Endothelial cell (in vitro differentiated cells): ENCODE measurements around the gene DTX4. TPM values are rescaled to one million over a fixed set of nuclear protein-coding genes. Genes with fewer than 3 reads are reported as not detected.
A peak's percentile ranks its signal among the peaks of the same experiment; 100 is the strongest.

Experiments
- DNase-seq: peaks from one replicate; pipeline ENCODE4 v3.0.0; 2021; ENCODE audit warnings: low spot score
- H3K27ac Mint-ChIP-seq: one replicate; pipeline ENCODE4 v1.8.0; 2021; ENCODE audit warnings: mixed read lengths, inconsistent platforms; ENCODE audit not compliant: unreplicated experiment
- H3K27me3 Mint-ChIP-seq: one replicate; pipeline ENCODE4 v1.8.0; 2021; ENCODE audit warnings: mild to moderate bottlenecking, moderate library complexity, mixed read lengths, inconsistent platforms; ENCODE audit not compliant: unreplicated experiment
- H3K36me3 Mint-ChIP-seq: one replicate; pipeline ENCODE4 v1.8.0; 2021; ENCODE audit warnings: mild to moderate bottlenecking, low read depth, mixed read lengths, inconsistent platforms; ENCODE audit not compliant: unreplicated experiment
- H3K4me1 Mint-ChIP-seq: one replicate; pipeline ENCODE4 v1.8.0; 2021; ENCODE audit warnings: mild to moderate bottlenecking, mixed read lengths, inconsistent platforms; ENCODE audit not compliant: unreplicated experiment
- H3K4me3 Mint-ChIP-seq: one replicate; pipeline ENCODE4 v1.8.0; 2021; ENCODE audit warnings: mild to moderate bottlenecking, mixed read lengths, inconsistent platforms; ENCODE audit not compliant: unreplicated experiment
- H3K9me3 Mint-ChIP-seq: one replicate; pipeline ENCODE4 v1.8.0; 2021; ENCODE audit warnings: mixed read lengths, inconsistent platforms; ENCODE audit not compliant: unreplicated experiment
- total RNA-seq: library from RNA; stranded (reverse); fragmentation: NEBNext Ultra II Directional; extraction: Animal tissue kit (Norgen Biotek cat#: 25700); gene quantifications from one replicate; pipeline ENCODE4 v1.2.1, GENCODE V29; 2021; ENCODE audit not compliant: unreplicated experiment
- TF ChIP-seq, protein P1 (sequence below): fragments of 200-600 bp; sonication (generic); IDR thresholded peaks from one replicate; pipeline ENCODE4 v1.5.0; 2021; ENCODE audit warnings: antibody characterized with exemption; ENCODE audit not compliant: unreplicated experiment

Gene DTX4
- total RNA-seq, 1 donor from 2014 or later: 29.4 TPM

- Mint-ChIP-seq H3K36me3 (peaks cover 5% of the 10 kb centered on the region), H3K27me3 (peaks cover 3% of the 10 kb centered on the region), H3K4me1 (peaks cover 22% of the 10 kb centered on the region), H3K9me3 (no peaks in the 10 kb centered on the region), H3K4me3 (no peak overlapping the region), H3K27ac (no peak overlapping the region)
- DNase-seq: no peak
- TF ChIP-seq, protein P1, sequence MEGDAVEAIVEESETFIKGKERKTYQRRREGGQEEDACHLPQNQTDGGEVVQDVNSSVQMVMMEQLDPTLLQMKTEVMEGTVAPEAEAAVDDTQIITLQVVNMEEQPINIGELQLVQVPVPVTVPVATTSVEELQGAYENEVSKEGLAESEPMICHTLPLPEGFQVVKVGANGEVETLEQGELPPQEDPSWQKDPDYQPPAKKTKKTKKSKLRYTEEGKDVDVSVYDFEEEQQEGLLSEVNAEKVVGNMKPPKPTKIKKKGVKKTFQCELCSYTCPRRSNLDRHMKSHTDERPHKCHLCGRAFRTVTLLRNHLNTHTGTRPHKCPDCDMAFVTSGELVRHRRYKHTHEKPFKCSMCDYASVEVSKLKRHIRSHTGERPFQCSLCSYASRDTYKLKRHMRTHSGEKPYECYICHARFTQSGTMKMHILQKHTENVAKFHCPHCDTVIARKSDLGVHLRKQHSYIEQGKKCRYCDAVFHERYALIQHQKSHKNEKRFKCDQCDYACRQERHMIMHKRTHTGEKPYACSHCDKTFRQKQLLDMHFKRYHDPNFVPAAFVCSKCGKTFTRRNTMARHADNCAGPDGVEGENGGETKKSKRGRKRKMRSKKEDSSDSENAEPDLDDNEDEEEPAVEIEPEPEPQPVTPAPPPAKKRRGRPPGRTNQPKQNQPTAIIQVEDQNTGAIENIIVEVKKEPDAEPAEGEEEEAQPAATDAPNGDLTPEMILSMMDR: no peak
Measured at GRCh38 chr11:59141191-59141590, 30.7 kb upstream of the DTX4 start.

DNA sequence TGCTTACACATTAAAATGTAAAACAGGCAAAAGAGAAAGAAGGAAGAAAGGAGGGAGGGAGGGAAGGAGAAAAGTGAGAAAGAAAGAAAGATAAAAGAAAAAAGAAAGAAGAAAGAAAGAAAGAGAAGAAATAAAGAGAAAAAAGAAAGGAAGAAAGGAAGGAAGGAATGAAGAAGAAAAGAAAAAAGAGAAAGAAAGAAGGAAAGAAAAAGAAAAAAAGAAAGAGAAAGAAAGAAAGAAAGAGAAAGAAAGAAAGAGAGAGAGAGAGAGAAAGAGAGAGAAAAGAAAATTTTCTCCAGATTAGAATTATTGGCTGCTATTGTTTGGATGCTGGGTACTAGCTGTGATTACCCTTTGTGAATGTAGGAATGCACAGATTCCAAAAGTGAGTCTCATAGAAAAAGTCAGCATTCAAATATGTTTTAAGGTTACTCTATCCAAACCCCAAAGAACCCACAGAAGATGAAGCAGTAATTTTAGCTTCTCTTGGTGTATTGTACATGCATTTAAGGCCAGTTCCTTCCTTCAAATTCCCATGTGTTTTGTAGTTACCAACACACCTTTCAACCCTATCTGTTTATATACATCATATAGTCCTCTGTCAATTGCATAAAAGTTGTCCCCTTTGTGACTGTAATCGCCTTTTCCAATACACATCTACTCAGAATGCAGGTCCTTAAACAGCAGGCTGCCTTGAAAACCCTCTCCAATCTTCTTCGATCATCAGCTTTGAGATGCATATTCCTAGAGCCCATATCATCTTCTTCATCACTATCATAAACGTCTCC lies 30.1 kb upstream of the DTX4 start:
- peak overlapping the region; percentile 88 for H3K27ac Mint-ChIP-seq
- no peak for DNase-seq

GRCh38 chr11:59142530-59143507 lies 29.1 kb upstream of the DTX4 start, which contains the start of gene FAM111A:
TSS of gene FAM111A (plus strand) at chr11:59142856. CDS start at chr11:59148873, 6,017 bp downstream.
- TF ChIP-seq, protein P1: no peak
- Mint-ChIP-seq H3K27ac (peak within 1 kb of the TSS; percentile 88), H3K4me3 (peak within 1 kb of the TSS; percentile 94), H3K27me3 (peaks cover 3% of the 10 kb centered on the region), H3K9me3 (no peaks in the 10 kb centered on the region), H3K36me3 (peaks cover 5% of the 10 kb centered on the region), H3K4me1 (peaks cover 22% of the 10 kb centered on the region)
- DNase-seq: peak; percentile 80

More for the DNA sequence above, 30.1 kb upstream of the DTX4 start:
- Mint-ChIP-seq H3K4me3 (peak overlapping the region; percentile 94), H3K9me3 (no peaks in the 10 kb centered on the region), H3K27me3 (peaks cover 3% of the 10 kb centered on the region), H3K36me3 (peaks cover 5% of the 10 kb centered on the region), H3K4me1 (peaks cover 22% of the 10 kb centered on the region)
- TF ChIP-seq, protein P1: no peak

DNA sequence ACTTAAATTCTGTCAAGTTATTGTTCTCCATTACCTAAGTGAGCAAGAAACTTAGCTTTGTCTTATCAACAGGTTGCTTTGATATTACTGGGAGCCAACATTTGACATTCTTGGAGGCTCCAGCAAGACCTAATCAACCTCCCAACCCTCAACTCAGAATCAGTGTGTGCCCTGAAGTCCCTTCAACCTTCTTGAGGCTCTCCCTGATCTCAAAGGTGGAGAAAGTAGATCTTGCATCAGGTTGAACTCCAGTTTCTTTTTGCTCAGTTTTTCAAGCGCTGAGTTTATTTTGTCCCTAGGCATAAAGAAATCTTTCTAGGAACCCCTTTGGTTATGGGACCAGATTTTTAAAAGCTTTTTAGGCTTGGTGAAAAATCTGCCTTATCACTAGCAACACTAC lies 27.8 kb upstream of the DTX4 start:
- H3K9me3 Mint-ChIP-seq: no peaks in the 10 kb centered on the region
- no peak overlapping the region for H3K27ac Mint-ChIP-seq
- peaks cover 22% of the 10 kb centered on the region for H3K4me1 Mint-ChIP-seq
- peaks cover 5% of the 10 kb centered on the region for H3K36me3 Mint-ChIP-seq
- H3K27me3 Mint-ChIP-seq: peaks cover 3% of the 10 kb centered on the region
- peak overlapping the region; percentile 94 for H3K4me3 Mint-ChIP-seq
- TF ChIP-seq, protein P1: no peak
- no peak for DNase-seq
